ENCODE measurements around the gene TMED5.

TMED5 gene

DNA sequence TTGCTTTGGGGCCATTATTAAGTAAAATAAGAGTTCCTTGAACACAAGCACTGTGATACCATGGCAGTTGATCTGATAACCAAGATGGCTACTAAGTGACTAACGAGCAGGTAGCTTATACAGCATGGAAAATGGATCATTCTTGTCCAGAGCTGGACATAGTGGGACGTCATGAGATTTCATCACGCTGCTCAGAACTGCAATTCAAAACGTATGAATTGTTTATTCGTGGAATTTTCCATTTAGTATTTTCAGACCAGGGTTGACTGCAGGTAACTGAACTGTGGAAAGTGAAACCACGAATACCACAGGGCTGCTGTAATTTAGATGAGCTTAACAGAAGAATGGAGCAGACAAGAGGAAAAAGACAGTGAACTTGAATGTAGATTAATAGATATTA, 39.2 kb upstream of the TMED5 start:
- Histone ChIP-seq H3K4me3 (ENCODE audit: insufficient read depth, low read length, poor library complexity, severe bottlenecking) (no peak overlapping the region), H3K9me3 (ENCODE audit: insufficient read depth, low read length) (no peaks in the 10 kb centered on the region), H3K79me2 (ENCODE audit: insufficient read depth, low read length) (no peaks in the 10 kb centered on the region), H3K36me3 (ENCODE audit: low read length) (peaks cover 32% of the 10 kb centered on the region), H3K27me3 (ENCODE audit: low read length) (no peaks in the 10 kb centered on the region), H3K27ac (ENCODE audit: low read depth, low read length) (no peak overlapping the region), H3K9me2 (replicated peaks; ENCODE audit: insufficient read depth, low read length) (no peaks in the 10 kb centered on the region), H3F3A (ENCODE audit: insufficient read depth) (no peaks in the 10 kb centered on the region), H2AFZ (ENCODE audit: low read depth, low read length, severe bottlenecking) (no peak overlapping the region), H3K4me2 (ENCODE audit: low read depth, low read length, poor library complexity, severe bottlenecking) (peak overlapping the region; percentile 8), H4K20me1 (ENCODE audit: low read depth, low read length) (no peaks in the 10 kb centered on the region), H3K9ac (ENCODE audit: low read length) (no peak overlapping the region)
- TF ChIP-seq EZH2phosphoT487 (conservative IDR thresholded peaks at IDR 0.05; ENCODE audit: low read length) (no peak), CTCF (IDR thresholded peaks at IDR 0.05; ENCODE audit: insufficient read depth, low read length, poor library complexity, severe bottlenecking) (no peak)

DNA sequence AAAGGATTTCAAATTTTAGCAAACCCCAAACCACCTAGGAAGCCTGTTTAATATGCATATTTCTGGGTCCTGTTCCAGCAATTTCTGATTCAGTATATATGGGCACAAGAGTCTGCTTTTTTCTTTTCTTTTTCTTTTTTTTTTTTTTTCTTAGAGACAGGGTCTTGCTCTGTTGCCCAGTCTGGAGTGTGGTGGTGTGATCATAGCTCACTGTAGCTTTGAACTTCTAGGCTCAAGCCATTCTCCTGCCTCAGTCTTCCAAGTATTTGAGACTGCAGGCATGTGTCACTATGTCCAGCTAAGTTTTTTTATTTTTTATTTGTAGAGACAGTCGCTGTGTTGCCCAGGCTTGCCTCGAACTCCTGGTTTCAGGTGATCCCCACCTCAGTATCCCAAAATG, 35.1 kb upstream of the TMED5 start:
- Histone ChIP-seq H3K27ac (ENCODE audit: low read depth, low read length) (no peak overlapping the region), H3K9me2 (replicated peaks; ENCODE audit: insufficient read depth, low read length) (no peaks in the 10 kb centered on the region), H3K79me2 (ENCODE audit: insufficient read depth, low read length) (no peaks in the 10 kb centered on the region), H3F3A (ENCODE audit: insufficient read depth) (no peaks in the 10 kb centered on the region), H4K20me1 (ENCODE audit: low read depth, low read length) (no peaks in the 10 kb centered on the region), H3K4me2 (ENCODE audit: low read depth, low read length, poor library complexity, severe bottlenecking) (no peak overlapping the region), H3K36me3 (ENCODE audit: low read length) (peaks cover 32% of the 10 kb centered on the region; the same call in 1 of the 2 replicates), H2AFZ (ENCODE audit: low read depth, low read length, severe bottlenecking) (no peak overlapping the region), H3K9ac (ENCODE audit: low read length) (no peak overlapping the region), H3K4me3 (ENCODE audit: insufficient read depth, low read length, poor library complexity, severe bottlenecking) (no peak overlapping the region), H3K9me3 (ENCODE audit: insufficient read depth, low read length) (no peaks in the 10 kb centered on the region), H3K27me3 (ENCODE audit: low read length) (no peaks in the 10 kb centered on the region)
- TF ChIP-seq CTCF (IDR thresholded peaks at IDR 0.05; ENCODE audit: insufficient read depth, low read length, poor library complexity, severe bottlenecking) (no peak), EZH2phosphoT487 (conservative IDR thresholded peaks at IDR 0.05; ENCODE audit: low read length) (no peak)

- Histone ChIP-seq H3K9me3 (ENCODE audit: insufficient read depth, low read length) (no peaks in the 10 kb centered on the region), H3K27me3 (ENCODE audit: low read length) (no peaks in the 10 kb centered on the region), H3F3A (ENCODE audit: insufficient read depth) (0 out of 2 replicates have a peak, but pooled peaks cover 4% of the 10 kb centered on the region), H3K9me2 (replicated peaks; ENCODE audit: insufficient read depth, low read length) (no peaks in the 10 kb centered on the region), H3K9ac (ENCODE audit: low read length) (no peak overlapping the region), H3K27ac (ENCODE audit: low read depth, low read length) (no peak overlapping the region), H3K79me2 (ENCODE audit: insufficient read depth, low read length) (no peaks in the 10 kb centered on the region), H2AFZ (ENCODE audit: low read depth, low read length, severe bottlenecking) (no peak overlapping the region), H3K36me3 (ENCODE audit: low read length) (peaks cover 26% of the 10 kb centered on the region; the same call in 1 of the 2 replicates), H4K20me1 (ENCODE audit: low read depth, low read length) (no peaks in the 10 kb centered on the region), H3K4me2 (ENCODE audit: low read depth, low read length, poor library complexity, severe bottlenecking) (no peak overlapping the region), H3K4me3 (ENCODE audit: insufficient read depth, low read length, poor library complexity, severe bottlenecking) (no peak overlapping the region)
- TF ChIP-seq CTCF (IDR thresholded peaks at IDR 0.05; ENCODE audit: insufficient read depth, low read length, poor library complexity, severe bottlenecking) (no peak), EZH2phosphoT487 (conservative IDR thresholded peaks at IDR 0.05; ENCODE audit: low read length) (no peak)
These were observed 27.0 kb upstream of the TMED5 start for GRCh38 chr1:93207211-93207610.
